ENCODE measurements around the gene AGPAT4.

DNA sequence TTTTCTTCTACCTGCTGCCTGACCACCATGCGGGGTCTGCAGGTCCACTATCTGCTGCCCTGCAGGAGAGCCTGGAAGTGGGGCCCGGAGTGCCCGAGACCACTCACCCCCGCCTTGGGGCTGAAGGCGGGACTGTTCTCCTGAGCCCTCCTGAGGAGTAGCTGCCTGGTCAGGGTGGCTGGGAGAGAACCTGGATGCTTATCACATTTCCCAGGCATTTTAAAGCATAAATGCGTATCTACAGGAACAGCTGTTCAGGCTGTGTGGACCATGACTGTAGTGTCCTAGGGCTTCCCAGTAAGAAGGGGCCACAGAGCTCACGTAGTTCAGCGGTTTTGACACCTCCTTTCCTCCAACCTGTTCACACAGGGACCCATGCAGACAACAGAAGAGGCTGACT is 123.3 kb downstream of the AGPAT4 start:
- TF ChIP-seq, protein P1, sequence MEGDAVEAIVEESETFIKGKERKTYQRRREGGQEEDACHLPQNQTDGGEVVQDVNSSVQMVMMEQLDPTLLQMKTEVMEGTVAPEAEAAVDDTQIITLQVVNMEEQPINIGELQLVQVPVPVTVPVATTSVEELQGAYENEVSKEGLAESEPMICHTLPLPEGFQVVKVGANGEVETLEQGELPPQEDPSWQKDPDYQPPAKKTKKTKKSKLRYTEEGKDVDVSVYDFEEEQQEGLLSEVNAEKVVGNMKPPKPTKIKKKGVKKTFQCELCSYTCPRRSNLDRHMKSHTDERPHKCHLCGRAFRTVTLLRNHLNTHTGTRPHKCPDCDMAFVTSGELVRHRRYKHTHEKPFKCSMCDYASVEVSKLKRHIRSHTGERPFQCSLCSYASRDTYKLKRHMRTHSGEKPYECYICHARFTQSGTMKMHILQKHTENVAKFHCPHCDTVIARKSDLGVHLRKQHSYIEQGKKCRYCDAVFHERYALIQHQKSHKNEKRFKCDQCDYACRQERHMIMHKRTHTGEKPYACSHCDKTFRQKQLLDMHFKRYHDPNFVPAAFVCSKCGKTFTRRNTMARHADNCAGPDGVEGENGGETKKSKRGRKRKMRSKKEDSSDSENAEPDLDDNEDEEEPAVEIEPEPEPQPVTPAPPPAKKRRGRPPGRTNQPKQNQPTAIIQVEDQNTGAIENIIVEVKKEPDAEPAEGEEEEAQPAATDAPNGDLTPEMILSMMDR (IDR thresholded peaks at IDR 0.05) = no peak
- TF ChIP-seq POLR2A (IDR thresholded peaks at IDR 0.05) = no peak
